Endometrial microvascular endothelial cells (primary cell): ENCODE data around the gene CELA3B. TPM values are rescaled to one million over a fixed set of nuclear protein-coding genes. Genes with fewer than 3 reads are reported as not detected.
"Not testable (repeated sequence)": the region's sequence is repeated elsewhere in the genome, so short reads cannot be mapped to it uniquely, and the experiment has no call there.

Experiments used
- in situ Hi-C: cut with HindIII; loops from 2 replicates; pipeline ENCODE4 v1.10.0; 2017; ENCODE audit warnings: low sequenced_read_pairs, low pct_unique_long_range_greater_than_20kb; ENCODE audit errors: inconsistent ontology term
- total RNA-seq: library from RNA; depleted of rRNA; stranded (reverse); fragments of >200 nt; gene quantifications from one replicate; pipeline ENCODE4 v1.2.3, GENCODE V29; 2015; ENCODE audit errors: inconsistent ontology term

The CELA3B gene
- total RNA-seq, 1 donor from 2014 or later, result not detected

- in situ Hi-C loops, result no loop called here
Measured at GRCh38 chr1:22001409-22001808, 24.6 kb downstream of the CELA3B start, which contains the start of gene CELA3A. TSS of gene CELA3A (plus strand) at chr1:22001657. CDS start at chr1:22001675, 18 bp downstream.

- in situ Hi-C loops, result not testable (repeated sequence)
Measured at GRCh38 chr1:22002461-22002860, 25.6 kb downstream of the CELA3B start.

- in situ Hi-C loops, result not testable (repeated sequence)
Measured at GRCh38 chr1:22002875-22003274, 26.1 kb downstream of the CELA3B start.

GRCh38 chr1:22003959-22004358, 27.1 kb downstream of the CELA3B start:
- in situ Hi-C loops, result not testable (repeated sequence)

- in situ Hi-C loops, result not testable (repeated sequence)
Measured at GRCh38 chr1:22005261-22006149, 28.7 kb downstream of the CELA3B start.

- in situ Hi-C loops, result not testable (repeated sequence)
Measured at GRCh38 chr1:22006736-22007135, 29.9 kb downstream of the CELA3B start.

- in situ Hi-C loops, result not testable (repeated sequence)
Measured at GRCh38 chr1:22007262-22007661, 30.4 kb downstream of the CELA3B start.

- in situ Hi-C loops, result not testable (repeated sequence)
Measured at GRCh38 chr1:22009566-22009965, 32.7 kb downstream of the CELA3B start.

- in situ Hi-C loops, result not testable (repeated sequence)
Measured at GRCh38 chr1:22012752-22013151, 35.9 kb downstream of the CELA3B start.

- in situ Hi-C loops, result not testable (repeated sequence)
Measured at GRCh38 chr1:22014575-22015206, 37.9 kb downstream of the CELA3B start.

- in situ Hi-C loops, result no loop called here
Measured at GRCh38 chr1:22018583-22019559, 42.0 kb downstream of the CELA3B start.

GRCh38 chr1:22021061-22021460, 44.2 kb downstream of the CELA3B start:
- in situ Hi-C loops, result no loop called here

- in situ Hi-C loops, result no loop called here
Measured at GRCh38 chr1:22024485-22025367, 47.9 kb downstream of the CELA3B start.

GRCh38 chr1:22025368-22026155, 48.7 kb downstream of the CELA3B start:
- in situ Hi-C loops, result no loop called here

- in situ Hi-C loops, result no loop called here
Measured at GRCh38 chr1:22026924-22027289, 50.1 kb downstream of the CELA3B start.

GRCh38 chr1:22030057-22030456, 53.2 kb downstream of the CELA3B start:
- in situ Hi-C loops, result no loop called here

- in situ Hi-C loops, result no loop called here
Measured at GRCh38 chr1:22030473-22030872, 53.7 kb downstream of the CELA3B start.
